HEK293 (cell line): ENCODE results near the gene USP38.
"Not testable (repeated sequence)": the region's sequence is repeated elsewhere in the genome, so short reads cannot be mapped to it uniquely, and the experiment has no call there.

Experiments
- CTCF ChIA-PET: fragments of 350-600 bp; formaldehyde crosslinking; extraction: SDS; loops from one replicate; lab custom pipeline; 2021; ENCODE audit warnings: antibody characterized with exemption; lab: Yijun Ruan, JAX
- POLR2A ChIA-PET: fragments of 300-600 bp; formaldehyde crosslinking; extraction: SDS; loops from one replicate; lab custom pipeline; 2020; ENCODE audit warnings: antibody characterized with exemption, inconsistent platforms; lab: Yijun Ruan, JAX
- H3K27ac ChIP-seq: fragments of 200-500 bp; sonication (Bioruptor generic); 2 replicates; pipeline ENCODE4 v1.5.1; 2014; ENCODE audit warnings: low read depth, low read length, control low read depth, inconsistent platforms; ENCODE audit errors: extremely low read depth
- H3K36me3 ChIP-seq, 2 experiments: fragments of 200-500 bp in 1 of 2; sonication (Bioruptor generic) in 1 of 2; 1 replicate in 1 of 2; 2 replicates in 1 of 2; pipeline ENCODE4 v1.5.1; 2014 to 2017; ENCODE audit warnings: inconsistent platforms in 2 of 2, low read length in 2 of 2; ENCODE audit not compliant: control insufficient read depth in 2 of 2, insufficient read depth in 1 of 2
- H3K4me1 ChIP-seq: fragments of 200-500 bp; sonication (Bioruptor generic); 2 replicates; pipeline ENCODE4 v1.5.1; 2014; ENCODE audit warnings: mild to moderate bottlenecking, low read length, inconsistent platforms; ENCODE audit not compliant: control insufficient read depth, insufficient read depth
- H3K4me3 ChIP-seq: 2 replicates; pipeline ENCODE4 v1.5.1; 2011; ENCODE audit warnings: low read depth, mild to moderate bottlenecking, control low read depth, low read length, moderate library complexity
- H3K9me3 ChIP-seq: fragments of 200-500 bp; sonication (Bioruptor generic); 2 replicates; pipeline ENCODE4 v1.5.1; 2014; ENCODE audit warnings: low read depth, low read length, inconsistent platforms; ENCODE audit not compliant: control insufficient read depth, insufficient read depth
- EGR2 ChIP-seq: fragments of 450-650 bp; formaldehyde crosslinking; IDR thresholded peaks from 2 replicates; pipeline ENCODE4 v1.5.1; 2016; ENCODE audit warnings: low read depth, missing biosample characterization, missing genetic modification characterization
- GFI1B ChIP-seq: fragments of 450-650 bp; formaldehyde crosslinking; IDR thresholded peaks from 2 replicates; pipeline ENCODE4 v1.5.1; 2016; ENCODE audit warnings: missing biosample characterization, missing genetic modification characterization
- HOXC10 ChIP-seq: sonication (generic); formaldehyde crosslinking; IDR thresholded peaks from 2 replicates; pipeline ENCODE4 v1.8.1; 2023; ENCODE audit warnings: mild to moderate bottlenecking, missing genetic modification reagents
- REST ChIP-seq: fragments of 450-650 bp; formaldehyde crosslinking; IDR thresholded peaks from 2 replicates; pipeline ENCODE4 v1.5.1; 2016; ENCODE audit warnings: missing biosample characterization, missing genetic modification characterization
- SCRT2 ChIP-seq: fragments of 450-650 bp; formaldehyde crosslinking; IDR thresholded peaks from 2 replicates; pipeline ENCODE4 v1.5.1; 2016; ENCODE audit warnings: missing biosample characterization, missing genetic modification characterization
- ZBTB21 ChIP-seq: fragments of 450-650 bp; formaldehyde crosslinking; IDR thresholded peaks from 2 replicates; pipeline ENCODE4 v1.5.1; 2017; ENCODE audit warnings: missing biosample characterization, missing genetic modification characterization
- ZFHX2 ChIP-seq: fragments of 450-650 bp; formaldehyde crosslinking; conservative IDR thresholded peaks from 2 replicates; pipeline ENCODE4 v1.5.1; 2016; ENCODE audit warnings: missing biosample characterization, missing genetic modification characterization
- ZIC2 ChIP-seq: fragments of 450-650 bp; formaldehyde crosslinking; IDR thresholded peaks from 2 replicates; pipeline ENCODE4 v1.5.1; 2016; ENCODE audit warnings: missing biosample characterization, missing genetic modification characterization
- ZNF10 ChIP-seq: fragments of 450-650 bp; formaldehyde crosslinking; IDR thresholded peaks from 2 replicates; pipeline ENCODE4 v1.5.1; 2017; ENCODE audit warnings: missing biosample characterization, missing genetic modification characterization
- ZNF121 ChIP-seq: fragments of 450-650 bp; formaldehyde crosslinking; IDR thresholded peaks from 2 replicates; pipeline ENCODE4 v1.5.1; 2016; ENCODE audit warnings: missing biosample characterization, missing genetic modification characterization
- ZNF140 ChIP-seq: fragments of 450-650 bp; formaldehyde crosslinking; IDR thresholded peaks from 2 replicates; pipeline ENCODE4 v1.5.1; 2016; ENCODE audit warnings: missing biosample characterization, missing genetic modification characterization
- ZNF16 ChIP-seq: fragments of 450-650 bp; formaldehyde crosslinking; IDR thresholded peaks from 2 replicates; pipeline ENCODE4 v1.5.1; 2016; ENCODE audit warnings: low read depth, missing biosample characterization, missing genetic modification characterization
- ZNF248 ChIP-seq: fragments of 450-650 bp; formaldehyde crosslinking; IDR thresholded peaks from 2 replicates; pipeline ENCODE4 v1.5.1; 2017; ENCODE audit warnings: missing biosample characterization, missing genetic modification characterization
- ZNF274 ChIP-seq, 2 experiments: fragments of 200-500 bp in 1 of 2; fragments of 450-650 bp in 1 of 2; sonication (Bioruptor generic) in 1 of 2; formaldehyde crosslinking in 1 of 2; IDR thresholded peaks; 2 replicates each; pipeline versions ENCODE4 v1.5.1 to v1.6.1; 2014 to 2016; ENCODE audit warnings: borderline replicate concordance in 1 of 2, inconsistent platforms in 1 of 2, low read length in 1 of 2, missing biosample characterization in 1 of 2, missing genetic modification characterization in 1 of 2
- ZNF302 ChIP-seq: fragments of 450-650 bp; formaldehyde crosslinking; IDR thresholded peaks from 2 replicates; pipeline ENCODE4 v1.5.1; 2016; ENCODE audit warnings: missing biosample characterization, missing genetic modification characterization, low read depth
- ZNF324 ChIP-seq: fragments of 450-650 bp; formaldehyde crosslinking; IDR thresholded peaks from 2 replicates; pipeline ENCODE4 v1.5.1; 2016; ENCODE audit warnings: missing biosample characterization, missing genetic modification characterization
- ZNF341 ChIP-seq: fragments of 450-650 bp; formaldehyde crosslinking; IDR thresholded peaks from 2 replicates; pipeline ENCODE4; 2016; ENCODE audit warnings: low read depth, missing biosample characterization, missing genetic modification characterization
- ZNF404 ChIP-seq: fragments of 450-650 bp; formaldehyde crosslinking; IDR thresholded peaks from 2 replicates; pipeline ENCODE4 v1.5.1; 2017; ENCODE audit warnings: missing biosample characterization, missing genetic modification characterization
- ZNF416 ChIP-seq: fragments of 450-650 bp; formaldehyde crosslinking; IDR thresholded peaks from 2 replicates; pipeline ENCODE4 v1.5.1; 2016; ENCODE audit warnings: missing biosample characterization, missing genetic modification characterization
- ZNF501 ChIP-seq: fragments of 450-650 bp; formaldehyde crosslinking; IDR thresholded peaks from 2 replicates; pipeline ENCODE4 v1.5.1; 2016; ENCODE audit warnings: missing biosample characterization, missing genetic modification characterization
- ZNF514 ChIP-seq: fragments of 450-650 bp; formaldehyde crosslinking; IDR thresholded peaks from 2 replicates; pipeline ENCODE4 v1.5.1; 2016; ENCODE audit warnings: missing biosample characterization, missing genetic modification characterization
- ZNF555 ChIP-seq: fragments of 450-650 bp; formaldehyde crosslinking; conservative IDR thresholded peaks from 2 replicates; pipeline ENCODE4 v1.5.1; 2017; ENCODE audit warnings: missing biosample characterization, mild to moderate bottlenecking, missing genetic modification characterization, inconsistent platforms
- ZNF571 ChIP-seq: fragments of 450-650 bp; formaldehyde crosslinking; IDR thresholded peaks from 2 replicates; pipeline ENCODE4 v1.5.0; 2017; ENCODE audit warnings: missing biosample characterization, missing genetic modification characterization
- ZNF76 ChIP-seq: fragments of 450-650 bp; formaldehyde crosslinking; IDR thresholded peaks from 2 replicates; pipeline ENCODE4; 2016; ENCODE audit warnings: low read depth, missing biosample characterization, missing genetic modification characterization, borderline replicate concordance
- ZNF792 ChIP-seq: fragments of 450-650 bp; formaldehyde crosslinking; IDR thresholded peaks from 2 replicates; pipeline ENCODE4 v1.5.1; 2016; ENCODE audit warnings: missing biosample characterization, missing genetic modification characterization
- ZNF830 ChIP-seq: fragments of 450-650 bp; IDR thresholded peaks from 2 replicates; pipeline ENCODE4 v1.5.0; 2018; ENCODE audit warnings: missing biosample characterization, missing genetic modification characterization, low read depth, mild to moderate bottlenecking, moderate library complexity
- ZSCAN16 ChIP-seq: fragments of 450-650 bp; formaldehyde crosslinking; IDR thresholded peaks from 2 replicates; pipeline ENCODE4 v1.5.1; 2016; ENCODE audit warnings: missing biosample characterization, missing genetic modification characterization

The USP38 gene

GRCh38 chr4:143156853-143157252, 27.9 kb upstream of the USP38 start:
- no peak overlapping the region for H3K27ac ChIP-seq

GRCh38 chr4:143163614-143164013, 21.1 kb upstream of the USP38 start:
- CTCF ChIA-PET = no interaction called here

More at GRCh38 chr4:143156853-143157252, 27.9 kb upstream of the USP38 start:
- no peaks in the 10 kb centered on the region for H3K4me1 ChIP-seq
- H3K9me3 ChIP-seq = no peaks in the 10 kb centered on the region
- no peaks in the 10 kb centered on the region for H3K36me3 ChIP-seq
- ChIA-PET CTCF (interaction anchor here (0.7 kb wide), 1 partner anchor 1213 kb away, joined by 3 read pairs; no protein-coding TSS in a partner anchor), POLR2A (no interaction called here)
- TF ChIP-seq ZNF16 (no peak), ZNF324 (tag by site-specific recombination) (no peak), ZIC2 (tag by site-specific recombination) (no peak), ZNF416 (tag by site-specific recombination) (no peak), ZFHX2 (tag by site-specific recombination) (no peak), ZBTB21 (tag by site-specific recombination) (no peak), ZNF341 (tag by site-specific recombination) (no peak), ZNF501 (no peak), ZNF514 (no peak), GFI1B (tag by site-specific recombination) (no peak), ZNF121 (tag by site-specific recombination) (no peak), ZSCAN16 (tag by site-specific recombination) (no peak), ZNF248 (tag by site-specific recombination) (no peak), ZNF830 (no peak), ZNF404 (tag by site-specific recombination) (no peak), ZNF274 (IDR thresholded peaks at IDR 0.05; ENCODE audit: low read length) (no peak), ZNF274 (tag by site-specific recombination; IDR thresholded peaks at IDR 0.05; ENCODE audit: borderline replicate concordance) (no peak), REST (tag by site-specific recombination) (no peak)
- H3K4me3 ChIP-seq = no peak overlapping the region

GRCh38 chr4:143166722-143167121, 18.0 kb upstream of the USP38 start:
- H3K27ac ChIP-seq, CTCF ChIA-PET, H3K9me3 ChIP-seq, H3K4me1 ChIP-seq, H3K36me3 ChIP-seq: not testable (repeated sequence)
- POLR2A ChIA-PET = interaction anchor here (0.7 kb wide), 1 partner anchor 147 kb away, joined by 6 read pairs; no protein-coding TSS in a partner anchor
- 0 out of 2 replicates have a peak, but pooled peaks have one; percentile 10 for TF ChIP-seq EGR2
- TF ChIP-seq, all 188 proteins: peak for 1; not testable (repeated sequence) for 187
- H3K4me3 ChIP-seq = not testable (repeated sequence)

More at GRCh38 chr4:143163614-143164013, 21.1 kb upstream of the USP38 start:
- no peaks in the 10 kb centered on the region for H3K36me3 ChIP-seq
- no peaks in the 10 kb centered on the region for H3K4me1 ChIP-seq
- no peak overlapping the region for H3K27ac ChIP-seq
- no peak for TF ChIP-seq ZNF302
- TF ChIP-seq ZNF16 = no peak
- TF ChIP-seq ZNF555 (tag by site-specific recombination) = no peak
- no peak for TF ChIP-seq ZNF514
- TF ChIP-seq ZNF792 (tag by site-specific recombination) = no peak
- TF ChIP-seq HOXC10 = no peak
- TF ChIP-seq ZNF571 (tag by site-specific recombination) = no peak
- no peak for TF ChIP-seq SCRT2
- TF ChIP-seq ZNF76 (tag by site-specific recombination) = no peak
- TF ChIP-seq ZNF140 (tag by site-specific recombination) = no peak
- TF ChIP-seq ZNF10 (tag by site-specific recombination) = no peak
- H3K9me3 ChIP-seq = no peaks in the 10 kb centered on the region
- H3K4me3 ChIP-seq = no peak overlapping the region
- POLR2A ChIA-PET = no interaction called here
